ENCODE data around the gene TEX44. TPM values are rescaled to one million over a fixed set of nuclear protein-coding genes. Genes with fewer than 3 reads are reported as not detected.

TEX44 gene
- total RNA-seq, 2 experiments from 2014 or later = not detected

DNA sequence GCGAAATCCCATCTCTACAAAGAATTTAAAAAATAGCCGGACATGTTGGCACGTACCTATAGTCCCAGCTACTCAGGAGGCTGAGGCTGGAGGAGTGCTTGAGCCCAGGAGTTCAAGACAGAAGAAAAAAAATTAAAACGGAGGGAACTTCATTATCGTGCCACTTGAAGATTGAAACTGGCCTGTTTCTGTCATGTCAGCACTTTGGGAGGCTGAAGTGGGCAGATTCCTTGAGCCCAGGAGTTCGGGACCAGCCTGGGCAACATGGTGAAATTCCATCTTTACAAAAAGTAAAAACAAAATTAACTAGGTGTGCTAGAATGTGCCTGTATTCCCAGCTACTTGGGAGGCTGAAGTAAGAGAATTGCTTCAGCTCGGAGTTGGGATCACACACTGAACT is 3.0 kb upstream of the TEX44 start:
- ATAC-seq (ENCODE audit: poor library complexity) (no peak), DNase-seq (no peak)
- Histone ChIP-seq H3K27me3 (ENCODE audit: control insufficient read depth in 1 of 2, insufficient read depth in 2 of 2, low read length in 2 of 2) (no peaks in the 10 kb centered on the region), H3K4me3 (ENCODE audit: low read length) (no peak overlapping the region), H3K27ac (ENCODE audit: low read depth in 1 of 2, low read length in 2 of 2) (no peak overlapping the region), H3K9me3 (ENCODE audit: control insufficient read depth in 1 of 2, insufficient read depth in 1 of 2, low read length in 2 of 2) (no peaks in the 10 kb centered on the region), H3K36me3 (ENCODE audit: insufficient read depth, low read length) (no peaks in the 10 kb centered on the region), H3K4me1 (ENCODE audit: insufficient read depth, low read length) (no peaks in the 10 kb centered on the region)
- H3K27ac Mint-ChIP-seq = no peak overlapping the region
- H3K27me3 Mint-ChIP-seq = no peaks in the 10 kb centered on the region
- no peaks in the 10 kb centered on the region for H3K4me1 Mint-ChIP-seq (ENCODE audit: low read depth)
- TF ChIP-seq, protein P1, sequence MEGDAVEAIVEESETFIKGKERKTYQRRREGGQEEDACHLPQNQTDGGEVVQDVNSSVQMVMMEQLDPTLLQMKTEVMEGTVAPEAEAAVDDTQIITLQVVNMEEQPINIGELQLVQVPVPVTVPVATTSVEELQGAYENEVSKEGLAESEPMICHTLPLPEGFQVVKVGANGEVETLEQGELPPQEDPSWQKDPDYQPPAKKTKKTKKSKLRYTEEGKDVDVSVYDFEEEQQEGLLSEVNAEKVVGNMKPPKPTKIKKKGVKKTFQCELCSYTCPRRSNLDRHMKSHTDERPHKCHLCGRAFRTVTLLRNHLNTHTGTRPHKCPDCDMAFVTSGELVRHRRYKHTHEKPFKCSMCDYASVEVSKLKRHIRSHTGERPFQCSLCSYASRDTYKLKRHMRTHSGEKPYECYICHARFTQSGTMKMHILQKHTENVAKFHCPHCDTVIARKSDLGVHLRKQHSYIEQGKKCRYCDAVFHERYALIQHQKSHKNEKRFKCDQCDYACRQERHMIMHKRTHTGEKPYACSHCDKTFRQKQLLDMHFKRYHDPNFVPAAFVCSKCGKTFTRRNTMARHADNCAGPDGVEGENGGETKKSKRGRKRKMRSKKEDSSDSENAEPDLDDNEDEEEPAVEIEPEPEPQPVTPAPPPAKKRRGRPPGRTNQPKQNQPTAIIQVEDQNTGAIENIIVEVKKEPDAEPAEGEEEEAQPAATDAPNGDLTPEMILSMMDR (IDR thresholded peaks at IDR 0.05) = no peak
- no peak overlapping the region for H3K4me3 Mint-ChIP-seq
- intact Hi-C loops (cut with DNase I, micrococcal nuclease) = no loop called here
- ChIA-PET POLR2A (no interaction called here), CTCF (no interaction called here)
- no peaks in the 10 kb centered on the region for H3K9me3 Mint-ChIP-seq
- no peaks in the 10 kb centered on the region for H3K36me3 Mint-ChIP-seq (ENCODE audit: low read depth)

DNA sequence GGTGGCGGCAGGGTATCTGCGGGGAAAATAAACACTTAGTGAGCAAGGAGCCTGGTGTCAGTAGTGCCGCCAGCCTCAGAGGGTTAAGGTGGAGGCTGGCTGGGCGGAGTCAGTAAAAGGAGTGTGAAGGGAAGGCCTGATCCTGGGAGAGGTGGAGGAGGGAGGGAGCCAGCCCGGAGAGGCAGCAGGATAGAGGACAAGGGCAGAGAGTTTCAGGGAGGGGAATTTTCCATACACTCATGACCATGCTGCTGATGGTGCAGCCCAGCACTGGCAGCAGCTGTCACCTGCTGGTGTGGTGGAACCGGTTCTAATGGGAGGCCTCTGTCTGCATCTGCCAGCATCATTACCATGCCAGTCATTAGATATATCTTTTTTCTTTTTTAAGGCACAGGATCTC is 2.0 kb upstream of the TEX44 start:
- intact Hi-C loops (cut with DNase I, micrococcal nuclease) = no loop called here
- Histone ChIP-seq H3K27ac (ENCODE audit: low read depth in 1 of 2, low read length in 2 of 2) (no peak overlapping the region), H3K36me3 (ENCODE audit: insufficient read depth, low read length) (no peaks in the 10 kb centered on the region), H3K9me3 (ENCODE audit: control insufficient read depth in 1 of 2, insufficient read depth in 1 of 2, low read length in 2 of 2) (no peaks in the 10 kb centered on the region), H3K27me3 (ENCODE audit: control insufficient read depth in 1 of 2, insufficient read depth in 2 of 2, low read length in 2 of 2) (no peaks in the 10 kb centered on the region), H3K4me1 (ENCODE audit: insufficient read depth, low read length) (no peaks in the 10 kb centered on the region), H3K4me3 (ENCODE audit: low read length) (no peak overlapping the region)
- no peak for DNase-seq
- CTCF ChIA-PET = interaction anchor here (1.6 kb wide), 1 partner anchor 11 kb away, joined by 3 read pairs; no protein-coding TSS in a partner anchor
- no peak for ATAC-seq (ENCODE audit: poor library complexity)
- POLR2A ChIA-PET = no interaction called here
- Mint-ChIP-seq H3K27ac (no peak overlapping the region), H3K4me1 (ENCODE audit: low read depth) (no peaks in the 10 kb centered on the region), H3K9me3 (no peaks in the 10 kb centered on the region), H3K36me3 (ENCODE audit: low read depth) (no peaks in the 10 kb centered on the region), H3K4me3 (no peak overlapping the region), H3K27me3 (no peaks in the 10 kb centered on the region)
- TF ChIP-seq, protein P1 (IDR thresholded peaks at IDR 0.05) = no peak

DNA sequence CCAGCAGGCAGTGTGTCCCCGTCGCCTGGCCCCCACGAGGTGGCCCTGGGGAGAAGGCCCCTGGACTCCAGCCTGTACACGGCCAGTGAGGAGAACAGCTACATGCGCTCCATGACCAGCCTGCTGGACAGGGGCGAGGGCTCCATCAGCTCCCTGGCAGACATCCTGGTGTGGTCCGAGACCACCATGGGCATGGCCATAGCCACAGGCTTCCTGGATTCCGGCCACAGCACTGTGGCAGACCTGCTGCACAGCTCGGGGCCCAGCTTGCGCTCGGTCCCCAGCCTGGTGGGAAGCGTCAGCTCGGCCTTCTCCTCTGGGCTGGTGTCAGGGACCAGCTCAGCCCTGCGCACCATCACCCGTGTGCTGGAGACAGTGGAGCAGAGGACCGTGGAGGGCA is 1.0 kb downstream of the TEX44 start:
- POLR2A ChIA-PET = no interaction called here
- no peaks in the 10 kb centered on the region for H3K4me1 ChIP-seq (ENCODE audit: insufficient read depth, low read length)
- TF ChIP-seq, protein P1 (IDR thresholded peaks at IDR 0.05) = no peak
- Mint-ChIP-seq H3K27me3 (no peaks in the 10 kb centered on the region), H3K27ac (no peak overlapping the region), H3K4me1 (ENCODE audit: low read depth) (no peaks in the 10 kb centered on the region), H3K36me3 (ENCODE audit: low read depth) (no peaks in the 10 kb centered on the region), H3K9me3 (no peaks in the 10 kb centered on the region), H3K4me3 (no peak overlapping the region)
- H3K27ac ChIP-seq (ENCODE audit: low read depth in 1 of 2, low read length in 2 of 2) = no peak overlapping the region
- H3K27me3 ChIP-seq (ENCODE audit: control insufficient read depth in 1 of 2, insufficient read depth in 2 of 2, low read length in 2 of 2) = no peaks in the 10 kb centered on the region
- CTCF ChIA-PET = no interaction called here
- intact Hi-C loops (cut with DNase I, micrococcal nuclease) = no loop called here
- no peak overlapping the region for H3K4me3 ChIP-seq (ENCODE audit: low read length)
- no peak for ATAC-seq (ENCODE audit: poor library complexity)
- DNase-seq = no peak
- H3K36me3 ChIP-seq (ENCODE audit: insufficient read depth, low read length) = no peaks in the 10 kb centered on the region
- no peaks in the 10 kb centered on the region for H3K9me3 ChIP-seq (ENCODE audit: control insufficient read depth in 1 of 2, insufficient read depth in 1 of 2, low read length in 2 of 2)

Measured in CD4-positive, alpha-beta T cell (primary cell).